Inflammatory macrophage treated with lipopolysaccharide for 4 hours (primary cell): ENCODE data around the gene PDZD2.

ENCODE experiments used
- DNase-seq: peaks from one replicate; pipeline ENCODE4 v3.0.0-alpha.2; 2020

The PDZD2 gene

DNA sequence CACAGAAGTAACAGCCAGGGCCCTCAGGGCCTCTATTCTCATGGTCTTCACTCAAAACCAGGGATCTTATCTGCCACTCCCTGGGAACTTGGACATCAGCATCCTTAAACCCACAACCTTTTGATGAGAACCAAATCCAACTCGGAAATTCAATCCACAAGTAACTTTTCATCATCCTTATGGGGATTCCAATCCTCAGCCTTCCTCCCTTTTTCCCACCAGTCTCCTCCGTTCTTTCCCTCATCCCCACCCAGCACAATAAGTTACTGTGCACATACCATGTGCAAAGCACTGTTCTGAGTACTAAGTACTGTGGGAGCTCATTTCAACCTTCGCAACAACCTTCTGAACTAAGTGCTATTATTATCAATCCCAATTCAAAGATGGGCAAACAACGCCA is 518.1 kb downstream of the PDZD2 start:
- no peak for DNase-seq

DNA sequence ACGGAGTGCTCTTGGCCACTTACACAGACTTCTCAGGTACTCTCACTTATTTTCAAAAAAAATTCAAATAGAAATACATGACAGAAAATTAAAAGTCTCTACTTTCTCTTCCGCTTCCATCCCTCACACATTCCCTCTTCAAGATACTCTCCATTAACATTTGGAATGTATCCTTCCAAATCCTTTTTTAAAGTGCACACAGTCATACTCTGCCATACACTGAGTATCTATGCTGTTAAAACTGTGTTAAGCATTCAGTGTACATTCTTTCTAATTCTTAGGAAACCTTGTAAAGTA is 519.7 kb downstream of the PDZD2 start:
- DNase-seq = no peak

GRCh38 chr5:32159328-32160072 is 520.6 kb downstream of the PDZD2 start:
- no peak for DNase-seq

GRCh38 chr5:32160228-32160627 is 521.3 kb downstream of the PDZD2 start:
- no peak for DNase-seq
